Activated CD8-positive, alpha-beta memory T cell treated with anti-CD3 and anti-CD28 coated beads, Interleukin-2, amount 50 U/mL, for 1 hour (primary cell): ENCODE data around the gene ITGA8.
"Not testable (repeated sequence)": the region's sequence is repeated elsewhere in the genome, so short reads cannot be mapped to it uniquely, and the experiment has no call there.

Experiments used
- DNase-seq: peaks from one replicate; pipeline ENCODE4 v3.0.0-alpha.2; 2020; ENCODE audit errors: extremely low read depth

Gene ITGA8

GRCh38 chr10:15494850-15495506 is 224.7 kb downstream of the ITGA8 start:
- no peak for DNase-seq

- DNase-seq: no peak
Observed at GRCh38 chr10:15491856-15492642, 227.7 kb downstream of the ITGA8 start.

- no peak for DNase-seq
Observed at GRCh38 chr10:15489431-15489830, 230.3 kb downstream of the ITGA8 start.

- DNase-seq: no peak
Observed at GRCh38 chr10:15487376-15487775, 232.3 kb downstream of the ITGA8 start.

- no peak for DNase-seq
Observed at GRCh38 chr10:15486404-15486803, 233.3 kb downstream of the ITGA8 start.

- no peak for DNase-seq
Observed at GRCh38 chr10:15485684-15486316, 233.9 kb downstream of the ITGA8 start.

GRCh38 chr10:15485027-15485426 is 234.7 kb downstream of the ITGA8 start:
- no peak for DNase-seq

- no peak for DNase-seq
Observed at GRCh38 chr10:15484128-15484527, 235.6 kb downstream of the ITGA8 start.

GRCh38 chr10:15483215-15484075 is 236.3 kb downstream of the ITGA8 start:
- no peak for DNase-seq

GRCh38 chr10:15482156-15482555 is 237.6 kb downstream of the ITGA8 start:
- DNase-seq: no peak

GRCh38 chr10:15478950-15479349 is 240.8 kb downstream of the ITGA8 start:
- DNase-seq: no peak

GRCh38 chr10:15478429-15478828 is 241.3 kb downstream of the ITGA8 start:
- DNase-seq: no peak

- DNase-seq: no peak
Observed at GRCh38 chr10:15476337-15476736, 243.4 kb downstream of the ITGA8 start.

- DNase-seq: not testable (repeated sequence)
Observed at GRCh38 chr10:15475439-15475838, 244.3 kb downstream of the ITGA8 start.

- DNase-seq: no peak
Observed at GRCh38 chr10:15474671-15475070, 245.1 kb downstream of the ITGA8 start.

GRCh38 chr10:15473396-15473767 is 246.3 kb downstream of the ITGA8 start:
- DNase-seq: no peak

- no peak for DNase-seq
Observed at GRCh38 chr10:15472431-15473395, 247.0 kb downstream of the ITGA8 start.

- DNase-seq: no peak
Observed at GRCh38 chr10:15472008-15472407, 247.7 kb downstream of the ITGA8 start.

GRCh38 chr10:15469111-15469510 is 250.6 kb downstream of the ITGA8 start:
- no peak for DNase-seq

GRCh38 chr10:15464381-15464780 is 255.3 kb downstream of the ITGA8 start:
- no peak for DNase-seq
